GM19035 (cell line): ENCODE measurements around the gene PHYHD1.

Experiments
- ATAC-seq: cut with Tn5 transposase; IDR thresholded peaks from one replicate; pipeline ENCODE4 v1.9.1; 2021; ENCODE audit not compliant: unreplicated experiment

PHYHD1 gene

DNA sequence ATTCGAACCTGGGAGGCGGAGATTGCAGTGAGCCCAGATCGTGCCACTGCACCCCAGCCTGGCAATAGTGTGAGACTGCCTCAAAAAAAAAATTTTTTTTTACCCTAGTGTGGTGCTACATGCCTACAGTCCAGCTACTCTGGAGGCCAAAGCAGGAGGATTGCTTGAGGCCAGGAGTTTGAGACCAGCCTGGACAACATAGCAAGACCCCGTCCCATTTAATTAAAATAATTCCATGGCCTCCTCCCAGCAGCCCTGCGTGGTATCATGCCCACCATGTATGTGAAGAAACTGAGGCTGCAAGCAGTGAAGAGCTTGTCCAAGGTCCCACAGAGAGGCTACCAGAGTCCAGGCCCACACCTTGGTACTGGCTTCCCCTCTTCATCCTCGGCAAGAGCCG, 19.4 kb upstream of the PHYHD1 start:
- no peak for ATAC-seq

DNA sequence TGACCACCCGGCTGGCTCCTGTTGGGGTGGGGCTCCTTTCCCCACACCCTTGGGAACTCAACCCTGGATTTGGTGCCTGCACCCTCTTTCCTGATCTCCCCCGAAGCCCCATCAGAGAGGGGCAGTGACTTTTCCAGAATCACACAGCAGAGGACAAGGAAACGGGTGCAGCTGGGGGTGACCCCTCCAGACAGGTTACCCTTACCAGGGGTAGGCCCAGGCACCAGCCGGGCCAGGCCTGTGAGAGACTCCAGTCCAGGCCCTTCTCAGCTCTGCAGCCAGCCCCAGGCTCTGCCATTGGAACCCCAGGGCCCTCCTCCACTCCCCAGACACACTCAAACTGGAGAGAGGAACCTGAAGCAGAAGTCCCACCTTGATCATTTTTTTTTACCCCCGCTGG, 19.0 kb upstream of the PHYHD1 start:
- peak; percentile 9 for ATAC-seq

DNA sequence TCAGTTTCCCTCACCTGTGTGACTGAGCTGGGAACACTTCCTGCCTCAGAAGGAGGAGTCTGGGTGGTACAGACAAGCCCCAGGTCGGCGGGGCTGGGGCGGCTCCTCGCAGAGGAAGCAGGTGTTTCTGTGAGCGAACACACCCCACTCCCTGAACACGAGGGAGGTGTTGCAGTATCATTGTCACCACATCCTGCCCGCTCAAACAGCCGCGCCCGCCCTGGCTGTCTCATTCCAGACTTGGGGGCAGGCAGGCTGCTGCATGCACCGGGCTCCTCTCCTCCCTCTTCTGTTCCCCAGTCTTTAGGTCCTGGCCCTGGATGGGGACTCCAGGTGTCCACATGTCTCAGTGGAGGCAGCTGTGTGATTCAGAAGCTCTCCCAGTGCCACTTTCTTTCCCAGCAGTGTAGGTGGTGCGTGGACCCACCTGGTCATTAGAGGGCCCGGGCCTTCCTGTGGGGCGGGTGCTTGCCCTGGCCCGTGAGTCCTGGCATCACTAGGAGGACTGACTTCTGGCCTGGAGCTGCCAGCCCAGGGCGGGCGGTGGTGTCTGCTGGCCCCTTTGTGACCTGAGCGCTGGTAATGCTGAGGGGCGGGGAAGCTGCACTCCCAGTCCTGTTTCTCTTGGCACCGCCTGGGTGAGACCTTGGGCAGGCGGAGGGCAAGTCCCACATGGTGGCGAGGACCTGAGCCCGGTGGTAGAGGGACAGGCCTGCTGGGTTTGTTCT, 18.3 kb upstream of the PHYHD1 start:
- ATAC-seq, result peak; percentile 86

DNA sequence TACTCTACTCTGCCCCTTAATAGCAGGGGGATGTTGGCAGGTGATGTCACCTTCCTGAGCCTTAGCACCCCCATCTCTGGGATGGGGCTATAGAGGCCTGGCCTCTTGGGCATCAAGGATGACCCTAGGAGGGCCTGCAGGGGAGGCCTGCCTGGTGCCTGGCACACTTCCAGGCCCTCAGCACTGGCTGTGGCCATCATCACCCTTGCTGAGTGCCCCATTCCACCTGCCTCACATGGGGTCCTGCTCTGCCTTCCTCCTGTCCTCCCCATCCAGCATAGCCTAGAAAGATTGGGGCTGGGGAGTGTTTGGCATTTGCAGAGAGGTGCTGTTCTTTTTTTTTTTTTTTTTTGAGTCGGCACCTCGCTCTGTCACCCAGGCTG, 17.7 kb upstream of the PHYHD1 start:
- ATAC-seq, result no peak

DNA sequence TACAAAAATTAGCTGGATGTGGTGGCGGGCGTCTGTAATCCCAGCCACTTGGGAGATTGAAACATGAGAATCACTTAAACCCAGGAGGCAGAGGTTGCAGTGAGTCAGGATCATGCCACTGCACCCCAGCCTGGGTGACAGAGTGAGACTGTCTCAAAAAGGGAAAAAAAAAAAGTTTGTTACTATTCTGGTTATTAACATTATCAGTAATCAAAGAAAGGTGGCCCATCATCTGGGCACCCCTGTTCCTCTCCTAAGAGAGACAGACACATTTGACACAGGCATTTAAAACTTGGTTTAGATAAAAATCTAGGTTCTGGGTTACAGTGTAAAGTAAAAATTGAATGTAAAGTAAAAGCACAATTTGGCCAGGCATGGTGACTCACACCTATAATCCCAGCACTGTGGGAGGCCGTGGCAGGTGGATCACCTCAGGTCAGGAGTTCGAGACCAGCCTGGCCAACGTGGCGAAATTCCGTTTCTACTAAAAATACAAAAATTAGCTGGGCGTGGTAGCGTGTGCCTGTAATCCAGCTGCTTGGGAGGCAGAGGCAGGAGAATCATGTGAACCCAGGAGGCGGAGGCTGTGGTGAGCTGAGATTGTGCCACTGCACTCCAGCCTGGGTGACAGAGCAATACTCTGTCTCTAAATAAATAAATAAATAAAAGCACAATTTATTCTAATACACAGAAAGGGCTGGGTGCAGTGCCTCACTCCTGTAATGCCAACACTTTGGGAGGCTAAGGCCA, 16.7 kb upstream of the PHYHD1 start:
- ATAC-seq, result no peak

DNA sequence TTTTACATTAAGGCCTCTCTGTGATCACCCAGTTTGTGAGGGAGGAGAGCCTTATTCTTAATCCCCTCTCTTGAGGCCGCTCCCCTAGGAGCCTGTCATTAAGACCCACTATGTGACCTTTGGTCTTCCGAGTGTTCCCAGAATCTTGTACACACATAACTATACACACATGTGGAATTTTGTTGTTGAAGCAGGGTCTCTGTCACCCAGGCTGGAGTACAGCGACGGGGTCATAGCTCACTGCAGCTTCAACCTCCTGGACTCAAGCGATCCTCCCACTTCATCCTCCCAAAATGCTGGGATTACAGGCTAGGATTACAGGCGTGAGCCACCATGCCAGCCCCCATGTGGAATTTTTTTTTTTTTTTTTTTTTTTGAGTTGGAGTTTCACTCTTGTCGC, 14.8 kb upstream of the PHYHD1 start:
- no peak for ATAC-seq

DNA sequence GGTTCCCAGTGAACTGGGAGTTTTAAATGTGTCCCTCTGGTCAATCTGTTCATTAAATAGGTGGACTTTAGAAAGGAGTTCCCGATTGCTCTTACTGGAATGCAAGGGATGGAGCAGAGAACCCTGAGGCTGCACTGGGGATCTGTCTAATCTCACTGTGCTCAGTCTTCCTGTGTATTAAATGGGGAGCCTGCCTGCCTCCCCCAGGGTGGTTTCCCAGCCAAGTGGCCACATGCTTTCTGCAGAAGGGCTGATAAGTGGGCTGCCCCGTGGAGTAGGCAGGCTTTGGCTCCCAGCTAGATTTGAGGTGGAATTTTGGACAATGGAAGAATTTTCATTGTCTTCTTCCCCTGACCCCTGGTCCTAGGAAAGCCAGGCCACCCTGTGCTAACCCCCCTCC, 14.0 kb upstream of the PHYHD1 start:
- no peak for ATAC-seq

DNA sequence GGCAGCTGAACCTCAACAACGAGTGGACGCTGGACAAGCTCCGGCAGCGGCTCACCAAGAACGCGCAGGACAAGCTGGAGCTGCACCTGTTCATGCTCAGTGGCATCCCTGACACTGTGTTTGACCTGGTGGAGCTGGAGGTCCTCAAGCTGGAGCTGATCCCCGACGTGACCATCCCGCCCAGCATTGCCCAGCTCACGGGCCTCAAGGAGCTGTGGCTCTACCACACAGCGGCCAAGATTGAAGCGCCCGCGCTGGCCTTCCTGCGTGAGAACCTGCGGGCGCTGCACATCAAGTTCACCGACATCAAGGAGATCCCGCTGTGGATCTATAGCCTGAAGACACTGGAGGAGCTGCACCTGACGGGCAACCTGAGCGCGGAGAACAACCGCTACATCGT, 12.4 kb upstream of the PHYHD1 start:
- ATAC-seq, result no peak

DNA sequence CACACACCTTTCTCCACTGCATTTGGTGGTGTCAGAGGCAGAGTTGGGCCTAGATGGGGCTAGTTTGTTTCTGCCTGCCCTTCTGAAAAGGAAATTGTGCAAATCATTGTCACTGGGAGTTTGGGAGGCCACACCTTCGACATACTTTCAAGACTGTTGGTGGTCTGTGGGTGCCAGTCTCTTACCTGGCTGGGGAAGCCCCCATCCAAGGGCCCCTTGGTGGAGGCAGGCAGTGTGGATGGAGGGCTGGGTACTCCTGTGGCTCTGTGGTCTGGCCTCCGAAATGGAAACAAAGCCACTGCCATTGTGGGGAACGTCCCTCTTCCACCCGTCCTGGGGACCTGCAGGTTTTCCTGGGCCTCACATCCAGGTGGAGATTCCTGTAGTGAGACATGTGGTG, 10.9 kb upstream of the PHYHD1 start:
- no peak for ATAC-seq

DNA sequence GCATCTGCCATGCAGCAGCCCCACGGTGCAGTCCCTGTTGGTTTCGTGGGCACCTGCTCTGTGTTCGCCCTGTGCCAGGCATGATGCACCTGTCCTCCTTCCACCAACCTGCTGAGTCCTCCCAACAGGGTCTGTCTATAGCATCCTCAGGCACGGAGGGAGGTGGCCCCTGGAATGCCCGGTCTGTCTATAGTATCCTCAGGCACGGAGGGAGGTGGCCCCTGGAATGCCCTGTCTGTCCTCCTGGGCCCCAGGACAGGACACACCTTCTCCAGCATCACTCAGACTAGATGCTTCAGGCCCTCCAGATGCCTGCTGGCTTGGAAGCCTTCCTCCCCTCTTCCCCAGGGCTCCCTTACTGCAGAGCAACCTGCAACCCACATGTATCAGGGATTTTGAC, 9.9 kb upstream of the PHYHD1 start:
- no peak for ATAC-seq

DNA sequence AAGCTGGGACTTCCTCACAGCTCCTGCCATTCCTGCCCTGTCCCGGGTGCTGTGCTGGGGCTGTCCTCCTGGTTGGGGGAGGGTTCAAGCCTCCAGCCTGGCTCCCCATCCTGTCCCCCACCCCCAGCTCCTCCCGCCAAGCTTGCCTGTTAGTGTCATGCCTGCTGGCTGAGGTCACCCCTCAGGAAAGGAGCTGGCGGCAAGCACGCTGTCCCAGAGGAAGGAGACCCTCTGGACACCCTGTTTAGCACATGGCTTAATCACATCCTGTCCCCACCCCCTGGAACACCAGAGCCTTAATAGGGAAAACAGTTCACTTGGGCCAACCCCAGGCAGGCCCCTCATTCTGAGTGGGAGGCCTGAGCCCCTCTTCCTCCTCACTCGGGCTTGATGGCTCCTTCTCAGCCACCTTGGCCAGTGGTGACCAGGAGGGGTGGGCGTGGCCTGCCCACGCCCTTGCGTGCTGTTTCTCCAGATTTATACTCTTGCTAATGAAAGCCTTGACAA, 9.2 kb upstream of the PHYHD1 start:
- no peak for ATAC-seq

DNA sequence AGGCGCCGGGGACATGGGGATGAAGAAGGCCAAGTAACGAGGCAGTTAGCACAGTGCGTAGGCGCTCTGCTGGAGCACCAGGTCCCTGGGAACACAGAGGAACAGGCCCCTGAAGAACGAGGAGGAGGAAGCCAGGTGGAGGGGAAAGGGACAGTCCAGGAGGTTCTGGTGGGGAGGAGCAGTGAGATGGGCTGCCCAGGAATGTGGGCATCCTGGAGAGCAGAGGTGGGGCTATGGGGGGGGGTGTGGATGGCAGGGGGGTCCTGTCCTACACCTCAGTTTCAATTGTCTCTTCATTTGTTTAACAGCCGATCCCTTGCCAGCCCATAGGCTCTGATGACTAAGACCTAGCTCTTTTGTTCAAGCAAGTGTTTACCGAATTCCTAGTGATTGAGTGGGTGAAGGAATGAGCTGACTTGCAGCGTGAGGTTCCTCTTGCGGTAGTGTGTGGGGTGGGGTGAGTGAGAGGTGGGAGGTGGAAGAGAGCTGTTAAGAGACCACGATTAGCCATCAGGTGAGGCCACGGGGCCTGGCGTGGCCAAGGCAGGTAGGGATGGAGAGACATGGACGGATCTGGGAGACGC, 8.4 kb upstream of the PHYHD1 start:
- ATAC-seq, result no peak

DNA sequence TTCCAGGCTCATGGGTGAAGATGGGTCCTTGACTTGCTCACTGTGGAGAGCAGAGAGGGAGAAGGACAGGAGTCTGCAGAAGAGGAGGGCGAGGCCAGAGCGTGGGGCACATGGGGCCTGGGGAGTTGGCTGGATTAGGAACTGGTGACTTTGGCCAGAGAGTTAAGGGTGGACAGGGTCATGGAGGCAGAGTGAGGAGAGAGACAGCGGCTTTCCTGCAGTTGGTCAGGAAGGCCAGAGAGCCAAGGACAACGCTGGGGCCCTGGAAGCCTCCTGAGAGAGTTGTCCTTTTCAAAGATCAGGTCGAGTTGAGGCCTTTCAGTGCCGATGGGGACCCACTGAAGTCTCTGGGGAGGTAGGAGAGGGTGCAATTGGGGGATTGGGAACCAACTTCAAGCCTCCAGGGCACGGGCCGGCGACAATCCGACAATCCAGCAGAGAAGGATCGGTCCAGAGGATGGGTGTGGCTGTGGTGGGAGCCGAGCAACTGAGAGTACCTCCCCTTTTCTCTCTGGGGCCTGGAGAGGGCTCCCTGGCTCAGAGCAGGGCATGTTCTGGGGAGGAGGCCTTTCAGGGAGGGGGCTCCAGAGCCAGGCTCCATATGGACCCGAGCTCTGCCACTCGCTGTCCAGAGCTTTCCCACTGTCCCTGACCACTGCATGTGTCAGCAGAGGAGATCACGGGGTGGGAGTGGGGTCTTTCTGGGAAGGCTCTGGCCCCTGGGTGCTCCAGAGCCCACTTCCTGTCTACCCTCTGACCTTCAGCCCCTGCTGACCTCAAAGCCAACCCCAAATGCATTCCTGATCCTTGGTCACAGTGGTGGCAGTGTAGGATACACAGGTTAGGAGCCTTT, 7.5 kb upstream of the PHYHD1 start:
- ATAC-seq, result no peak

DNA sequence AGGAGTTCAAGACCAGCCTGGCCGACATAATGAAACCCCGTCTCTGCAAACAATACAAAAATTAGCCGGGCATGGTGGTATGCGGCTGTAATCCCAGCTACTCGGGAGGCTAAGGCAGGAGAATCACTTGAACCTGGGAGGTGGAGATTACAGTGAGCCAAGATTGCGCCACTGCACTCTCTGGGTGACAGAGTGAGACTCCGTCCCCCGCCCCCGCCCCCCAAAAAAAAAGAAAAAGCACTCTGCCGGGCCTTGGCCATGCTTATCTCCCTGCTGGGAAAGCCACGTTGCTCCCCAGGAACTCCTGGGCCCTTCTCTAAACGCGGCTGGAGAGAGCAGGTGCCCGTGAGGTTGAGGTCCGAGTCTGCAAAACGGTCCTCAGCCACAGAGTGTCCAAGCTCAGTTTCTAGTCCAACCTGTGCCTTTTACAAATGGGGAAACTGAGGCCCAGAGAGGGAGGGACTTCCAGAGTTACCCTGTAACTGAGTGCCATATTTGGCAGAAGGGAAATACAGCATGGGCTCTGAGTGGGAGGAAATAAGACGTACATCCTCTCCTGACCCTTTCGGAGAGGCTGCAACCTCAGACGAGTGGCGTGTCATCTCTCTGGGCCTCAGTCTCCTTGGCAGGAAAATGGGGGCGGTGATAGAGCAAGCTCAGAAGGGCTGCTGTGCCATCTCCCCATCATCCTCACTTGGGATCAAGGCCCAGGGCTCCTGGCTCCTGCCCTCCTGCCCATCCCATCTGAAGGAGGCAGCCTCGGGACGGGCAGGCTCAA, 6.6 kb upstream of the PHYHD1 start:
- no peak for ATAC-seq

DNA sequence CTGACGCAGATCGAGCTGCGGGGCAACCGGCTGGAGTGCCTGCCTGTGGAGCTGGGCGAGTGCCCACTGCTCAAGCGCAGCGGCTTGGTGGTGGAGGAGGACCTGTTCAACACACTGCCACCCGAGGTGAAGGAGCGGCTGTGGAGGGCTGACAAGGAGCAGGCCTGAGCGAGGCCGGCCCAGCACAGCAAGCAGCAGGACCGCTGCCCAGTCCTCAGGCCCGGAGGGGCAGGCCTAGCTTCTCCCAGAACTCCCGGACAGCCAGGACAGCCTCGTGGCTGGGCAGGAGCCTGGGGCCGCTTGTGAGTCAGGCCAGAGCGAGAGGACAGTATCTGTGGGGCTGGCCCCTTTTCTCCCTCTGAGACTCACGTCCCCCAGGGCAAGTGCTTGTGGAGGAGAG, 4.6 kb upstream of the PHYHD1 start:
- ATAC-seq, result no peak

DNA sequence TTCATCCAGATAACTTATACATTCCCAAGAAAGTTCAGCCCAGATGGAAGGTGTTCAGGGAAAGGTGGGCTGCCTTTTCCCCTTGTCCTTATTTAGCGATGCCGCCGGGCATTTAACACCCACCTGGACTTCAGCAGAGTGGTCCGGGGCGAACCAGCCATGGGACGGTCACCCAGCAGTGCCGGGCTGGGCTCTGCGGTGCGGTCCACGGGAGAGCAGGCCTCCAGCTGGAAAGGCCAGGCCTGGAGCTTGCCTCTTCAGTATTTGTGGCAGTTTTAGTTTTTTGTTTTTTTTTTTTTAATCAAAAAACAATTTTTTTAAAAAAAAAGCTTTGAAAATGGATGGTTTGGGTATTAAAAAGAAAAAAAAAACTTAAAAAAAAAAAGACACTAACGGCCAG, 4.0 kb upstream of the PHYHD1 start:
- no peak for ATAC-seq

DNA sequence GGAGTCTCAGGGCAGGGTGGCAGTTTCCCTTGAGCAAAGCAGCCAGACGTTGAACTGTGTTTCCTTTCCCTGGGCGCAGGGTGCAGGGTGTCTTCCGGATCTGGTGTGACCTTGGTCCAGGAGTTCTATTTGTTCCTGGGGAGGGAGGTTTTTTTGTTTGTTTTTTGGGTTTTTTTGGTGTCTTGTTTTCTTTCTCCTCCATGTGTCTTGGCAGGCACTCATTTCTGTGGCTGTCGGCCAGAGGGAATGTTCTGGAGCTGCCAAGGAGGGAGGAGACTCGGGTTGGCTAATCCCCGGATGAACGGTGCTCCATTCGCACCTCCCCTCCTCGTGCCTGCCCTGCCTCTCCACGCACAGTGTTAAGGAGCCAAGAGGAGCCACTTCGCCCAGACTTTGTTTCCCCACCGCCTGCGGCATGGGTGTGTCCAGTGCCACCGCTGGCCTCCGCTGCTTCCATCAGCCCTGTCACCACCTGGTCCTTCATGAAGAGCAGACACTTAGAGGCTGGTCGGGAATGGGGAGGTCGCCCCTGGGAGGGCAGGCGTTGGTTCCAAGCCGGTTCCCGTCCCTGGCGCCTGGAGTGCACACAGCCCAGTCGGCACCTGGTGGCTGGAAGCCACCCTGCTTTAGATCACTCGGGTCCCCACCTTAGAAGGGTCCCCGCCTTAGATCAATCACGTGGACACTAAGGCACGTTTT, 3.5 kb upstream of the PHYHD1 start:
- no peak for ATAC-seq

DNA sequence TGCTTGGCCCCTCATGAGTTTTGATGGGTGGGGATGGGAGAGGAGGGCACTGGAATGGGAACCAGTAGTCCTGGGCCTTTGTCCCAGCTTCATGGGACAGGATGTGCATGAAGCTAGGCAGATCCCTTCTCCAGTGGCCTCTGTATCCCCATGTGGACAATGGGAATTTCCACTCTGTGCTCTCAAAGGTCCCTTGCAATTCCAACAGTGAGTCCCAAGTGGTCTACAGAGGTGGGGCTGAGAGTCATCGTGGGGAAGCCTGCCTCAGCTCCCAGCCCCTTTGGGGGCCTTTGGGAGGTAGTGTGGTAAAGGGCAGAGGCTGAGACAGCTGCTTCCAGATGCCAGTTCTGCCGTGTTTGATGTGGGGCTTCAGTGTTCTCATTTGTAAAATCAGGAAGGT, 1.9 kb upstream of the PHYHD1 start:
- no peak for ATAC-seq

DNA sequence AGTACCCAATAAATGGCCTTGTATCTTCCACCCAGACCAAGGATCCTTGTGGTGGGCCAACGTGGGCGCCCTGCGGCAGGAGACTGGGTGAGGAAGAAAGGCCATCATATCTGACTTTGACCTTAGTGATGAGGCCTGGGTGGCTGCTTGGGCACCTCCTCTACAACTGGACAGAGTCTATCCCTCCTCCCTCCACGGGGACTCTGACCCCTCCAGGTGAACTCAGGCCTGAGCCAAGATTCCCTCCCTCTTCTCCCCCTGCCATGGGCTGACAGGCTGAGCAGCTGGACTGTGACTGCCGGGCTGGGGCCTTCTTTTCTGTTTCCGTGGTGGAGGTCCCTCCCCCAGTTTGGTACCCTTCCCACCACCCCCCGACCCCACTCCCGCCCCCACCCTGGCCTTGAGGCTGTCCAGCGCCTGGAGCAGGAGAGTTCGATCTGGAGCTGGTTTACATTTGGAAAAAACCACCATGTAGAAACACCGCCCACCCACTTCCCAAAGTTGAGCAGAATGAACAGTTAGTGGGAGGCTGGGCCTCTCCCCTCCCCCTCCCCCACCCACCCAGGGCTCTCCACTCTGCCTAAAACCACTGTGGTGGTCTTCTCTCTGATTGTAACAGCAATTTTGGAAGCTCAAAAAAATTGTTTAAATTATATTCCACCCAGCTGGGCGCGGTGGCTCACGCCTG, 1.2 kb upstream of the PHYHD1 start:
- no peak for ATAC-seq
